AG08395 (cell line): ENCODE data around the gene ANKRD63.

ENCODE experiments used
- DNase-seq: peaks from one replicate; pipeline ENCODE4 v3.0.0; 2012; ENCODE audit warnings: mixed read lengths, low spot score

The ANKRD63 gene

GRCh38 chr15:40282869-40283614 lies at the start of gene ANKRD63:
TSS of gene ANKRD63 (minus strand) at chr15:40283064. CDS start at chr15:40282586, 478 bp downstream.
- DNase-seq = peak; percentile 31

GRCh38 chr15:40332113-40332781 lies 49.4 kb upstream of the ANKRD63 start:
- DNase-seq = no peak

GRCh38 chr15:40331637-40332036 lies 48.8 kb upstream of the ANKRD63 start:
- no peak for DNase-seq

GRCh38 chr15:40331026-40331425 lies 48.2 kb upstream of the ANKRD63 start:
- DNase-seq = no peak

GRCh38 chr15:40330368-40330836 lies 47.5 kb upstream of the ANKRD63 start:
- peak; percentile 31 for DNase-seq

- DNase-seq = no peak
Measured at GRCh38 chr15:40329804-40330203, 46.9 kb upstream of the ANKRD63 start.

GRCh38 chr15:40328751-40329150 lies 45.9 kb upstream of the ANKRD63 start:
- no peak for DNase-seq

GRCh38 chr15:40328176-40328575 lies 45.3 kb upstream of the ANKRD63 start:
- peak; percentile 38 for DNase-seq

GRCh38 chr15:40327457-40327856 lies 44.6 kb upstream of the ANKRD63 start:
- no peak for DNase-seq

- no peak for DNase-seq
Measured at GRCh38 chr15:40325700-40326099, 42.8 kb upstream of the ANKRD63 start.

GRCh38 chr15:40325188-40325587 lies 42.3 kb upstream of the ANKRD63 start:
- DNase-seq = no peak

GRCh38 chr15:40323953-40324937 lies 41.4 kb upstream of the ANKRD63 start:
- no peak for DNase-seq

- DNase-seq = peak; percentile 93
Measured at GRCh38 chr15:40323239-40323952, 40.5 kb upstream of the ANKRD63 start, which contains the start of gene INAFM2. TSS of gene INAFM2 (plus strand) at chr15:40323692. CDS start at chr15:40324056, 364 bp downstream.

- no peak for DNase-seq
Measured at GRCh38 chr15:40322531-40323238, 39.8 kb upstream of the ANKRD63 start.

- peak; percentile 75 for DNase-seq
Measured at GRCh38 chr15:40320931-40321371, 38.1 kb upstream of the ANKRD63 start.

- no peak for DNase-seq
Measured at GRCh38 chr15:40320409-40320808, 37.5 kb upstream of the ANKRD63 start.

GRCh38 chr15:40317580-40317979 lies 34.7 kb upstream of the ANKRD63 start:
- DNase-seq = no peak

GRCh38 chr15:40316931-40317330 lies 34.1 kb upstream of the ANKRD63 start:
- DNase-seq = no peak

GRCh38 chr15:40314723-40315276 lies 31.9 kb upstream of the ANKRD63 start:
- peak; percentile 90 for DNase-seq
